Measurements from ENCODE around the gene RTN4.

- TF ChIP-seq RARB (CRISPR knock-in tag; IDR thresholded peaks at IDR 0.05) (no peak), PPARA (CRISPR knock-in tag; IDR thresholded peaks at IDR 0.05; ENCODE audit: borderline replicate concordance) (no peak), ZNF70 (CRISPR knock-in tag; IDR thresholded peaks at IDR 0.05) (no peak), TSHZ2 (CRISPR knock-in tag; IDR thresholded peaks at IDR 0.05) (no peak), CREB5 (CRISPR knock-in tag; IDR thresholded peaks at IDR 0.05; ENCODE audit: low read depth) (no peak)
These were observed 97.8 kb downstream of the RTN4 start for GRCh38 chr2:54952425-54952824.
